Keratinocyte (primary cell): ENCODE results near the gene RDX. TPM values are rescaled to one million over a fixed set of nuclear protein-coding genes. Genes with fewer than 3 reads are reported as not detected.

Experiments
- DNase-seq: peaks from one replicate; pipeline ENCODE4 v3.0.0-alpha.2; 2011; ENCODE audit warnings: low read depth, missing footprints, low spot score
- FAIRE-seq: peaks from 2 replicates; lab custom pipeline; 2011; peaks lifted over from hg19 to GRCh38; lab: Jason Lieb, UNC
- H2AFZ ChIP-seq: 2 replicates; pipeline ENCODE4 v1.6.0; 2012; ENCODE audit warnings: low read length, control low read depth, inconsistent platforms; ENCODE audit not compliant: control insufficient read depth
- H3K27ac ChIP-seq: 2 replicates; pipeline ENCODE4 v1.5.1; 2011; ENCODE audit warnings: low read length; ENCODE audit not compliant: control insufficient read depth, insufficient read depth
- H3K27me3 ChIP-seq: 3 replicates; pipeline ENCODE4 v1.6.0; 2011; ENCODE audit warnings: low read length; ENCODE audit not compliant: control insufficient read depth, insufficient read depth; ENCODE audit errors: extremely low read depth
- H3K36me3 ChIP-seq, 2 experiments: 2 replicates in 1 of 2; 3 replicates in 1 of 2; pipeline ENCODE4 v1.5.1; 2011; ENCODE audit warnings: low read length in 2 of 2, mild to moderate bottlenecking in 1 of 2; ENCODE audit not compliant: control insufficient read depth in 2 of 2, insufficient read depth in 2 of 2; ENCODE audit errors: extremely low read depth in 1 of 2
- H3K4me1 ChIP-seq: 3 replicates; pipeline ENCODE4 v1.5.1; 2011; ENCODE audit warnings: low read length; ENCODE audit not compliant: control insufficient read depth, insufficient read depth; ENCODE audit errors: extremely low read depth
- H3K4me2 ChIP-seq: 3 replicates; pipeline ENCODE4 v1.6.0; 2011; ENCODE audit warnings: low read depth, low read length; ENCODE audit not compliant: control insufficient read depth, insufficient read depth; ENCODE audit errors: extremely low read depth
- H3K4me3 ChIP-seq, 3 experiments: fragments of 200-600 bp in 1 of 3; sonication (generic) in 1 of 3; 2 replicates in 2 of 3; 3 replicates in 1 of 3; pipeline ENCODE4 v1.5.1; 2011 to 2016; ENCODE audit warnings: low read length in 3 of 3, mild to moderate bottlenecking in 3 of 3, control low read depth in 2 of 3, inconsistent platforms in 1 of 3, low read depth in 1 of 3, mixed read lengths in 1 of 3, mixed run types in 1 of 3, moderate library complexity in 1 of 3; ENCODE audit not compliant: control insufficient read depth in 2 of 3, insufficient read depth in 2 of 3; ENCODE audit errors: extremely low read depth in 1 of 3
- H3K79me2 ChIP-seq: 2 replicates; pipeline ENCODE4 v1.6.0; 2012; ENCODE audit warnings: low read length; ENCODE audit not compliant: control insufficient read depth, insufficient read depth
- H3K9ac ChIP-seq: 3 replicates; pipeline ENCODE4 v1.6.0; 2011; ENCODE audit warnings: low read length; ENCODE audit not compliant: control insufficient read depth, insufficient read depth; ENCODE audit errors: extremely low read depth
- H3K9me1 ChIP-seq: 3 replicates; pipeline ENCODE4 v1.6.0; 2011; ENCODE audit warnings: low read length; ENCODE audit not compliant: control insufficient read depth, insufficient read depth; ENCODE audit errors: extremely low read depth
- H3K9me3 ChIP-seq: 2 replicates; pipeline ENCODE4 v1.5.1; 2012; ENCODE audit warnings: low read depth, low read length; ENCODE audit not compliant: control insufficient read depth
- H4K20me1 ChIP-seq: 3 replicates; pipeline ENCODE4 v1.6.0; 2011; ENCODE audit warnings: low read length; ENCODE audit not compliant: control insufficient read depth, insufficient read depth; ENCODE audit errors: extremely low read depth
- CTCF ChIP-seq, 3 experiments: IDR thresholded peaks in 1 of 3; conservative IDR thresholded peaks in 1 of 3; optimal IDR thresholded peaks in 1 of 3; 2 replicates in 2 of 3; 3 replicates in 1 of 3; pipeline versions ENCODE3 to v1.5.1; 2011; ENCODE audit warnings: low read length in 3 of 3, mild to moderate bottlenecking in 3 of 3, moderate library complexity in 2 of 3, control low read depth in 1 of 3, inconsistent platforms in 1 of 3; ENCODE audit not compliant: insufficient read depth in 2 of 3; ENCODE audit errors: extremely low read depth in 1 of 3
- EZH2 ChIP-seq: IDR thresholded peaks from one replicate; pipeline ENCODE4 v1.6.1; 2012; ENCODE audit warnings: inconsistent platforms, mild to moderate bottlenecking, low read length, moderate library complexity
- dilution Hi-C: fragments of 300-500 bp; cut with MboI; formaldehyde crosslinking; loops from one replicate; pipeline ENCODE4 v1.7.0; 2020; ENCODE audit warnings: low sequenced_read_pairs; ENCODE audit not compliant: extremely low pct_ligation_motif_present
- polyA plus RNA-seq, 5 experiments: library from polyadenylated mRNA; depleted of rRNA in 3 of 5; stranded (reverse) in 3 of 5; stranded (forward) in 1 of 5; unstranded in 1 of 5; fragments of >200 nt; gene quantifications; 1 replicate in 1 of 5; 2 replicates in 3 of 5; 3 replicates in 1 of 5; pipeline versions ENCODE4 v1.2.1 to v1.2.3, GENCODE V29; 2011 to 2012; ENCODE audit warnings: missing spikeins in 2 of 5, low read depth in 1 of 5, low replicate concordance in 1 of 5

The RDX gene
- polyA plus RNA-seq, 1 donor (not counting 4 experiments of a cell fraction or from before 2014, with no cell fraction given) = 85.4 TPM

GRCh38 chr11:110176366-110177085 is 119.9 kb downstream of the RDX start:
- Histone ChIP-seq H4K20me1 (no peaks in the 10 kb centered on the region), H3K9me1 (no peaks in the 10 kb centered on the region), H3K36me3 (no peaks in the 10 kb centered on the region), H3K27me3 (no peaks in the 10 kb centered on the region), H3K4me1 (peaks cover 13% of the 10 kb centered on the region), H3K9ac (no peak overlapping the region), H3K27ac (no peak overlapping the region), H3K79me2 (no peaks in the 10 kb centered on the region), H3K4me3 (no peak overlapping the region), H3K9me3 (no peaks in the 10 kb centered on the region), H3K4me2 (no peak overlapping the region), H2AFZ (no peak overlapping the region)
- TF ChIP-seq CTCF (optimal IDR thresholded peaks at IDR 0.05 in 1 of 3, IDR thresholded peaks at IDR 0.05 in 1 of 3, conservative IDR thresholded peaks at IDR 0.05 in 1 of 3; ENCODE audit: extremely low read depth in 1 of 3, insufficient read depth in 2 of 3, low read length in 3 of 3) (no peak), EZH2 (no peak)
- dilution Hi-C loops = no loop called here
- no peak for FAIRE-seq
- DNase-seq = no peak

GRCh38 chr11:110174645-110175310 is 121.6 kb downstream of the RDX start:
- FAIRE-seq = no peak
- no peaks in the 10 kb centered on the region for H4K20me1 ChIP-seq
- H3K27ac ChIP-seq = no peak overlapping the region
- H3K9me1 ChIP-seq = no peaks in the 10 kb centered on the region
- peak overlapping the region; percentile 59 for H3K4me2 ChIP-seq
- no peak overlapping the region for H3K4me3 ChIP-seq
- no peaks in the 10 kb centered on the region for H3K27me3 ChIP-seq
- no peaks in the 10 kb centered on the region for H3K9me3 ChIP-seq
- dilution Hi-C loops = no loop called here
- TF ChIP-seq EZH2 = no peak
- TF ChIP-seq CTCF (optimal IDR thresholded peaks at IDR 0.05 in 1 of 3, IDR thresholded peaks at IDR 0.05 in 1 of 3, conservative IDR thresholded peaks at IDR 0.05 in 1 of 3; ENCODE audit: extremely low read depth in 1 of 3, insufficient read depth in 2 of 3, low read length in 3 of 3) = no peak
- DNase-seq = no peak
- peaks cover 13% of the 10 kb centered on the region for H3K4me1 ChIP-seq
- no peak overlapping the region for H3K9ac ChIP-seq
- H3K36me3 ChIP-seq = no peaks in the 10 kb centered on the region
- no peaks in the 10 kb centered on the region for H3K79me2 ChIP-seq
- no peak overlapping the region for H2AFZ ChIP-seq
